Measurements from ENCODE around the gene DNPH1.

GRCh38 chr6:43275801-43276576 lies 46.7 kb upstream of the DNPH1 start:
- TF ChIP-seq MAX (IDR thresholded peaks at IDR 0.05) = no peak
- no peak for TF ChIP-seq CTCF (IDR thresholded peaks at IDR 0.05; ENCODE audit: control extremely low read depth in 1 of 3, insufficient read depth in 1 of 3, low read depth in 1 of 3, low read length in 3 of 3)
- no peak for TF ChIP-seq EP300 (IDR thresholded peaks at IDR 0.05; ENCODE audit: borderline replicate concordance in 1 of 2, low read depth in 2 of 2, low read length in 2 of 2)
